ENCODE results near the gene RSU1.

The RSU1 gene

GRCh38 chr10:16606421-16606820 lies 210.8 kb downstream of the RSU1 start:
- Histone ChIP-seq H3K36me3 (ENCODE audit: control insufficient read depth, insufficient read depth, low read length) (no peaks in the 10 kb centered on the region), H3K9me3 (ENCODE audit: control insufficient read depth, low read length) (no peaks in the 10 kb centered on the region), H3K27me3 (ENCODE audit: control insufficient read depth, insufficient read depth, low read length) (no peaks in the 10 kb centered on the region), H3K4me3 (ENCODE audit: low read length) (no peak overlapping the region), H3K9ac (ENCODE audit: low read length) (no peak overlapping the region), H3K4me1 (ENCODE audit: control insufficient read depth, insufficient read depth, low read length) (peaks cover 5% of the 10 kb centered on the region)

GRCh38 chr10:16603308-16603707 lies 213.9 kb downstream of the RSU1 start:
- no peaks in the 10 kb centered on the region for H3K36me3 ChIP-seq (ENCODE audit: control insufficient read depth, insufficient read depth, low read length)
- H3K4me1 ChIP-seq (ENCODE audit: control insufficient read depth, insufficient read depth, low read length), result peaks cover 5% of the 10 kb centered on the region
- no peak overlapping the region for H3K9ac ChIP-seq (ENCODE audit: low read length)
- H3K9me3 ChIP-seq (ENCODE audit: control insufficient read depth, low read length), result no peaks in the 10 kb centered on the region
- H3K27me3 ChIP-seq (ENCODE audit: control insufficient read depth, insufficient read depth, low read length), result no peaks in the 10 kb centered on the region
- no peak overlapping the region for H3K4me3 ChIP-seq (ENCODE audit: low read length)

- Histone ChIP-seq H3K36me3 (ENCODE audit: control insufficient read depth, insufficient read depth, low read length) (no peaks in the 10 kb centered on the region), H3K9me3 (ENCODE audit: control insufficient read depth, low read length) (no peaks in the 10 kb centered on the region), H3K27me3 (ENCODE audit: control insufficient read depth, insufficient read depth, low read length) (no peaks in the 10 kb centered on the region), H3K4me3 (ENCODE audit: low read length) (no peak overlapping the region), H3K9ac (ENCODE audit: low read length) (no peak overlapping the region), H3K4me1 (ENCODE audit: control insufficient read depth, insufficient read depth, low read length) (peaks cover 5% of the 10 kb centered on the region)
Measured at GRCh38 chr10:16602104-16602775, 215.0 kb downstream of the RSU1 start.

GRCh38 chr10:16599662-16600061 lies 217.6 kb downstream of the RSU1 start:
- no peaks in the 10 kb centered on the region for H3K9me3 ChIP-seq (ENCODE audit: control insufficient read depth, low read length)
- no peak overlapping the region for H3K4me3 ChIP-seq (ENCODE audit: low read length)
- H3K4me1 ChIP-seq (ENCODE audit: control insufficient read depth, insufficient read depth, low read length), result peaks cover 5% of the 10 kb centered on the region
- no peak overlapping the region for H3K9ac ChIP-seq (ENCODE audit: low read length)
- H3K36me3 ChIP-seq (ENCODE audit: control insufficient read depth, insufficient read depth, low read length), result no peaks in the 10 kb centered on the region
- no peaks in the 10 kb centered on the region for H3K27me3 ChIP-seq (ENCODE audit: control insufficient read depth, insufficient read depth, low read length)

GRCh38 chr10:16597656-16598055 lies 219.6 kb downstream of the RSU1 start:
- H3K9me3 ChIP-seq (ENCODE audit: control insufficient read depth, low read length), result no peaks in the 10 kb centered on the region
- H3K36me3 ChIP-seq (ENCODE audit: control insufficient read depth, insufficient read depth, low read length), result no peaks in the 10 kb centered on the region
- H3K4me3 ChIP-seq (ENCODE audit: low read length), result no peak overlapping the region
- H3K9ac ChIP-seq (ENCODE audit: low read length), result no peak overlapping the region
- H3K4me1 ChIP-seq (ENCODE audit: control insufficient read depth, insufficient read depth, low read length), result peaks cover 5% of the 10 kb centered on the region
- H3K27me3 ChIP-seq (ENCODE audit: control insufficient read depth, insufficient read depth, low read length), result no peaks in the 10 kb centered on the region

GRCh38 chr10:16592378-16592777 lies 224.8 kb downstream of the RSU1 start:
- H3K9ac ChIP-seq (ENCODE audit: low read length), result no peak overlapping the region
- H3K4me1 ChIP-seq (ENCODE audit: control insufficient read depth, insufficient read depth, low read length), result peaks cover 6% of the 10 kb centered on the region
- no peak overlapping the region for H3K4me3 ChIP-seq (ENCODE audit: low read length)
- no peaks in the 10 kb centered on the region for H3K27me3 ChIP-seq (ENCODE audit: control insufficient read depth, insufficient read depth, low read length)
- no peaks in the 10 kb centered on the region for H3K9me3 ChIP-seq (ENCODE audit: control insufficient read depth, low read length)
- no peaks in the 10 kb centered on the region for H3K36me3 ChIP-seq (ENCODE audit: control insufficient read depth, insufficient read depth, low read length)

- Histone ChIP-seq H3K36me3 (ENCODE audit: control insufficient read depth, insufficient read depth, low read length) (no peaks in the 10 kb centered on the region), H3K4me3 (ENCODE audit: low read length) (no peak overlapping the region), H3K9ac (ENCODE audit: low read length) (no peak overlapping the region), H3K4me1 (ENCODE audit: control insufficient read depth, insufficient read depth, low read length) (no peaks in the 10 kb centered on the region), H3K27me3 (ENCODE audit: control insufficient read depth, insufficient read depth, low read length) (no peaks in the 10 kb centered on the region), H3K9me3 (ENCODE audit: control insufficient read depth, low read length) (no peaks in the 10 kb centered on the region)
Measured at GRCh38 chr10:16586358-16587138, 230.7 kb downstream of the RSU1 start.

- Histone ChIP-seq H3K9ac (ENCODE audit: low read length) (no peak overlapping the region), H3K4me3 (ENCODE audit: low read length) (no peak overlapping the region), H3K9me3 (ENCODE audit: control insufficient read depth, low read length) (no peaks in the 10 kb centered on the region), H3K4me1 (ENCODE audit: control insufficient read depth, insufficient read depth, low read length) (no peaks in the 10 kb centered on the region), H3K36me3 (ENCODE audit: control insufficient read depth, insufficient read depth, low read length) (no peaks in the 10 kb centered on the region), H3K27me3 (ENCODE audit: control insufficient read depth, insufficient read depth, low read length) (no peaks in the 10 kb centered on the region)
Measured at GRCh38 chr10:16585103-16585502, 232.1 kb downstream of the RSU1 start.

- no peak overlapping the region for H3K9ac ChIP-seq (ENCODE audit: low read length)
Measured at GRCh38 chr10:16583382-16583781, 233.8 kb downstream of the RSU1 start.

GRCh38 chr10:16581202-16581601 lies 236.0 kb downstream of the RSU1 start:
- no peaks in the 10 kb centered on the region for H3K4me1 ChIP-seq (ENCODE audit: control insufficient read depth, insufficient read depth, low read length)
- H3K9me3 ChIP-seq (ENCODE audit: control insufficient read depth, low read length), result no peaks in the 10 kb centered on the region
- no peaks in the 10 kb centered on the region for H3K36me3 ChIP-seq (ENCODE audit: control insufficient read depth, insufficient read depth, low read length)
- H3K9ac ChIP-seq (ENCODE audit: low read length), result no peak overlapping the region
- no peak overlapping the region for H3K4me3 ChIP-seq (ENCODE audit: low read length)
- no peaks in the 10 kb centered on the region for H3K27me3 ChIP-seq (ENCODE audit: control insufficient read depth, insufficient read depth, low read length)

More at GRCh38 chr10:16583382-16583781, 233.8 kb downstream of the RSU1 start:
- no peaks in the 10 kb centered on the region for H3K9me3 ChIP-seq (ENCODE audit: control insufficient read depth, low read length)
- no peaks in the 10 kb centered on the region for H3K27me3 ChIP-seq (ENCODE audit: control insufficient read depth, insufficient read depth, low read length)
- no peaks in the 10 kb centered on the region for H3K36me3 ChIP-seq (ENCODE audit: control insufficient read depth, insufficient read depth, low read length)
- H3K4me3 ChIP-seq (ENCODE audit: low read length), result no peak overlapping the region
- no peaks in the 10 kb centered on the region for H3K4me1 ChIP-seq (ENCODE audit: control insufficient read depth, insufficient read depth, low read length)

- Histone ChIP-seq H3K36me3 (ENCODE audit: control insufficient read depth, insufficient read depth, low read length) (no peaks in the 10 kb centered on the region), H3K27me3 (ENCODE audit: control insufficient read depth, insufficient read depth, low read length) (no peaks in the 10 kb centered on the region), H3K4me1 (ENCODE audit: control insufficient read depth, insufficient read depth, low read length) (no peaks in the 10 kb centered on the region), H3K4me3 (ENCODE audit: low read length) (no peak overlapping the region), H3K9me3 (ENCODE audit: control insufficient read depth, low read length) (no peaks in the 10 kb centered on the region), H3K9ac (ENCODE audit: low read length) (no peak overlapping the region)
Measured at GRCh38 chr10:16570731-16571130, 246.5 kb downstream of the RSU1 start.

GRCh38 chr10:16566202-16566805 lies 250.9 kb downstream of the RSU1 start:
- no peak overlapping the region for H3K9ac ChIP-seq (ENCODE audit: low read length)
- H3K27me3 ChIP-seq (ENCODE audit: control insufficient read depth, insufficient read depth, low read length), result no peaks in the 10 kb centered on the region
- H3K4me1 ChIP-seq (ENCODE audit: control insufficient read depth, insufficient read depth, low read length), result no peaks in the 10 kb centered on the region
- H3K9me3 ChIP-seq (ENCODE audit: control insufficient read depth, low read length), result no peaks in the 10 kb centered on the region
- no peak overlapping the region for H3K4me3 ChIP-seq (ENCODE audit: low read length)
- H3K36me3 ChIP-seq (ENCODE audit: control insufficient read depth, insufficient read depth, low read length), result no peaks in the 10 kb centered on the region
